ENCODE data around the gene CELA3B.
"Not testable (repeated sequence)": the region's sequence is repeated elsewhere in the genome, so short reads cannot be mapped to it uniquely, and the experiment has no call there.

Gene CELA3B

GRCh38 chr1:21981253-21981652 lies 4.4 kb downstream of the CELA3B start:
- H3K36me3 ChIP-seq (ENCODE audit: insufficient read depth, low read length); H3K4me1 ChIP-seq (ENCODE audit: insufficient read depth, low read length); H3K9me3 ChIP-seq (ENCODE audit: control insufficient read depth, insufficient read depth, low read length); H3K9ac ChIP-seq (ENCODE audit: low read depth, low read length): not testable (repeated sequence)

GRCh38 chr1:21982122-21982521 lies 5.3 kb downstream of the CELA3B start:
- H3K9ac ChIP-seq (ENCODE audit: low read depth, low read length); H3K36me3 ChIP-seq (ENCODE audit: insufficient read depth, low read length); H3K9me3 ChIP-seq (ENCODE audit: control insufficient read depth, insufficient read depth, low read length): not testable (repeated sequence)

GRCh38 chr1:21983539-21983938 lies 6.7 kb downstream of the CELA3B start:
- not testable (repeated sequence) for H3K4me1 ChIP-seq (ENCODE audit: insufficient read depth, low read length); H3K9ac ChIP-seq (ENCODE audit: low read depth, low read length); H3K36me3 ChIP-seq (ENCODE audit: insufficient read depth, low read length); H3K9me3 ChIP-seq (ENCODE audit: control insufficient read depth, insufficient read depth, low read length)

More at GRCh38 chr1:21982122-21982521, 5.3 kb downstream of the CELA3B start:
- H3K4me1 ChIP-seq (ENCODE audit: insufficient read depth, low read length), result not testable (repeated sequence)

GRCh38 chr1:21985893-21986292 lies 9.1 kb downstream of the CELA3B start:
- not testable (repeated sequence) for H3K9me3 ChIP-seq (ENCODE audit: control insufficient read depth, insufficient read depth, low read length); H3K4me1 ChIP-seq (ENCODE audit: insufficient read depth, low read length); H3K36me3 ChIP-seq (ENCODE audit: insufficient read depth, low read length)

GRCh38 chr1:21986386-21986785 lies 9.6 kb downstream of the CELA3B start:
- not testable (repeated sequence) for H3K9ac ChIP-seq (ENCODE audit: low read depth, low read length); H3K9me3 ChIP-seq (ENCODE audit: control insufficient read depth, insufficient read depth, low read length); H3K4me1 ChIP-seq (ENCODE audit: insufficient read depth, low read length); H3K36me3 ChIP-seq (ENCODE audit: insufficient read depth, low read length)

More at GRCh38 chr1:21985893-21986292, 9.1 kb downstream of the CELA3B start:
- H3K9ac ChIP-seq (ENCODE audit: low read depth, low read length), result not testable (repeated sequence)

- not testable (repeated sequence) for H3K36me3 ChIP-seq (ENCODE audit: insufficient read depth, low read length); H3K9me3 ChIP-seq (ENCODE audit: control insufficient read depth, insufficient read depth, low read length); H3K4me1 ChIP-seq (ENCODE audit: insufficient read depth, low read length); H3K9ac ChIP-seq (ENCODE audit: low read depth, low read length)
Observed at GRCh38 chr1:21989672-21990393, 13.0 kb downstream of the CELA3B start.

- H3K36me3 ChIP-seq (ENCODE audit: insufficient read depth, low read length); H3K9me3 ChIP-seq (ENCODE audit: control insufficient read depth, insufficient read depth, low read length); H3K4me1 ChIP-seq (ENCODE audit: insufficient read depth, low read length); H3K9ac ChIP-seq (ENCODE audit: low read depth, low read length): not testable (repeated sequence)
Observed at GRCh38 chr1:21992186-21992585, 15.4 kb downstream of the CELA3B start.

- H3K36me3 ChIP-seq (ENCODE audit: insufficient read depth, low read length); H3K9ac ChIP-seq (ENCODE audit: low read depth, low read length); H3K9me3 ChIP-seq (ENCODE audit: control insufficient read depth, insufficient read depth, low read length); H3K4me1 ChIP-seq (ENCODE audit: insufficient read depth, low read length): not testable (repeated sequence)
Observed at GRCh38 chr1:21994716-21995115, 17.9 kb downstream of the CELA3B start.

GRCh38 chr1:21996663-21996970 lies 19.8 kb downstream of the CELA3B start:
- not testable (repeated sequence) for H3K4me1 ChIP-seq (ENCODE audit: insufficient read depth, low read length); H3K36me3 ChIP-seq (ENCODE audit: insufficient read depth, low read length); H3K9ac ChIP-seq (ENCODE audit: low read depth, low read length); H3K9me3 ChIP-seq (ENCODE audit: control insufficient read depth, insufficient read depth, low read length)

- H3K9ac ChIP-seq (ENCODE audit: low read depth, low read length); H3K4me1 ChIP-seq (ENCODE audit: insufficient read depth, low read length): not testable (repeated sequence)
Observed at GRCh38 chr1:21997891-21998623, 21.2 kb downstream of the CELA3B start.

GRCh38 chr1:21998624-21999294 lies 21.9 kb downstream of the CELA3B start:
- not testable (repeated sequence) for H3K9ac ChIP-seq (ENCODE audit: low read depth, low read length); H3K36me3 ChIP-seq (ENCODE audit: insufficient read depth, low read length)

More at GRCh38 chr1:21997891-21998623, 21.2 kb downstream of the CELA3B start:
- H3K36me3 ChIP-seq (ENCODE audit: insufficient read depth, low read length); H3K9me3 ChIP-seq (ENCODE audit: control insufficient read depth, insufficient read depth, low read length): not testable (repeated sequence)

GRCh38 chr1:21999645-22000044 lies 22.8 kb downstream of the CELA3B start:
- H3K9ac ChIP-seq (ENCODE audit: low read depth, low read length); H3K9me3 ChIP-seq (ENCODE audit: control insufficient read depth, insufficient read depth, low read length); H3K36me3 ChIP-seq (ENCODE audit: insufficient read depth, low read length); H3K4me1 ChIP-seq (ENCODE audit: insufficient read depth, low read length): not testable (repeated sequence)

More at GRCh38 chr1:21998624-21999294, 21.9 kb downstream of the CELA3B start:
- H3K4me1 ChIP-seq (ENCODE audit: insufficient read depth, low read length); H3K9me3 ChIP-seq (ENCODE audit: control insufficient read depth, insufficient read depth, low read length): not testable (repeated sequence)

GRCh38 chr1:22001409-22001808 lies 24.6 kb downstream of the CELA3B start, which contains the start of gene CELA3A:
TSS of gene CELA3A (plus strand) at chr1:22001657. CDS start at chr1:22001675, 18 bp downstream.
- Histone ChIP-seq H3K9ac (ENCODE audit: low read depth, low read length) (no peak within 1 kb of the TSS), H3K36me3 (ENCODE audit: insufficient read depth, low read length) (no peaks in the 10 kb centered on the region), H3K4me1 (ENCODE audit: insufficient read depth, low read length) (0 out of 2 replicates have a peak, but pooled peaks cover 3% of the 10 kb centered on the region), H3K9me3 (ENCODE audit: control insufficient read depth, insufficient read depth, low read length) (no peaks in the 10 kb centered on the region)

- not testable (repeated sequence) for H3K9me3 ChIP-seq (ENCODE audit: control insufficient read depth, insufficient read depth, low read length); H3K36me3 ChIP-seq (ENCODE audit: insufficient read depth, low read length); H3K4me1 ChIP-seq (ENCODE audit: insufficient read depth, low read length); H3K9ac ChIP-seq (ENCODE audit: low read depth, low read length)
Observed at GRCh38 chr1:22002461-22002860, 25.6 kb downstream of the CELA3B start.

- not testable (repeated sequence) for H3K9me3 ChIP-seq (ENCODE audit: control insufficient read depth, insufficient read depth, low read length); H3K36me3 ChIP-seq (ENCODE audit: insufficient read depth, low read length); H3K9ac ChIP-seq (ENCODE audit: low read depth, low read length); H3K4me1 ChIP-seq (ENCODE audit: insufficient read depth, low read length)
Observed at GRCh38 chr1:22002875-22003274, 26.1 kb downstream of the CELA3B start.

All from ES-I3 (cell line).